Measurements from ENCODE around the gene CNTN5.
"Not testable (repeated sequence)": the region's sequence is repeated elsewhere in the genome, so short reads cannot be mapped to it uniquely, and the experiment has no call there.

The CNTN5 gene

GRCh38 chr11:99812516-99812915 is 791.8 kb downstream of the CNTN5 start:
- no peak for DNase-seq

DNA sequence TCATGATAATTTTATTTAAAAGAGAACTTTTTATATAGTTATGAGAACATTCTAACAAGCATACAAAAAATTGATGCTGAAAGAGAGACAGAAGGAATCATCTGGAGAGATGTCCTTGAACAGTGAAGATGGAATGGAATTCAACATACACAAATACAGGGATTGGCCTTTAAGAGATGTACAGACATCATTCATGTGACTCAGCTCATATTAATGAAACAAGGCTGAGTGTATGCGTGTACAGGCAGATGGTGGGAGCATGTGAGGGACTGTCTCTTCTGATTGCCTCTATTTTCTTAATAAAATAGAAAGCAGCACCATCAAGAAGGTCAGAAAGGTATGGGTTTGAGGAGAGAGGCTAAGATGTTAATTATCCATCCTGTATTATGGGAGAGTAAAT is 793.3 kb downstream of the CNTN5 start:
- DNase-seq, result no peak

DNA sequence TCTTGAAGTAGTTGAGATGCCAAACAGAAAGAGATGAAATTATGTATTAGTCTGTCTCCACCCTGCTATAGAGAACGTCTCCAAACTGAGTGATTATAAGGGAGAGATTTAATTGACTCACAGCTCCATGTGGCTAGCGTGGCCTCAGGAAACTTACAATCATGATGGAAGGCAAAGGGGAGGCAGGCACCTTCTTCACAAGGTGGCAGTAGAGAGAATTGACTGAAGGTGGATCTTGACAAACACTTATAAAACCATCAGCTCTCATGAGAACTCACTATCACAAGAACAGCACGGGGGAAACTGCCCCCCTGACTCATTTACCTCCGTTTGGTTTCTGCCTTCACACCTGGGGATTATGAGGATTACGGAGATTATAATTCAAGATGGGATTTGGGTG is 794.0 kb downstream of the CNTN5 start:
- DNase-seq, result no peak

GRCh38 chr11:99818991-99819390 is 798.2 kb downstream of the CNTN5 start:
- DNase-seq, result no peak

DNA sequence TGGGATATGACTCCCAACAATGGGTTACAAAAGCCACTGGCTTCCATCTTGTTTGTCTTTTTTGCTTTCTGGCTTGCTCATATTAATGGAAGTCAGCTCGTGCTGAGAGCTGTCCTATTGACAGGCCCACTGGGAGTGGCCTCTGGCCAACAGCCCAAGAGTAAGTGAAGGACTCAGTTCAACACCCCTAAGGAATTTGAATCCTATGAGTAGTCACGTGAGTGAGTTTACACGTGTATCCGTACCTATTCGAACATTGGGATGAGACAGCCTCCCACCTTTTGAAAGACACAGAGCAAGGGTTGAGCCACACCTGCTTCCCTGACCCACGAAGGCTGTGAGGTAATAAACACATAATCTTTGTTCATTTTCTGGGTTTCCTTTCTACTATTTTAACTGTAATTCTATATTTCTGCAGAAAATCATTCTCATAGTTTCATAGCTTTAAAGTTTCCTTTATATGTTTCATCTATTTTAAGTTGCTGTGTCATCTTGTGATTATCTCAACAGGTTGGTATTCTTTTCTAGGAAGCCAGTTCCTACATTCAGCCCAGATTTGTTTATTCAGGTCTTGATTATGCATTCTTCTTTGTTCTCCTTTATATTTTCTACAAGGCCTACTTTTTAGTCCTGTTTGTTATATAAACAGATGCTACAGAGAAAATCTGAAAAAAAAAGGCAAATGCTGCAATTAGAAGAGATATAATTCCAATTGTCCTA is 802.3 kb downstream of the CNTN5 start:
- no peak for DNase-seq

GRCh38 chr11:99836739-99837138 is 816.0 kb downstream of the CNTN5 start:
- DNase-seq, result not testable (repeated sequence)

DNA sequence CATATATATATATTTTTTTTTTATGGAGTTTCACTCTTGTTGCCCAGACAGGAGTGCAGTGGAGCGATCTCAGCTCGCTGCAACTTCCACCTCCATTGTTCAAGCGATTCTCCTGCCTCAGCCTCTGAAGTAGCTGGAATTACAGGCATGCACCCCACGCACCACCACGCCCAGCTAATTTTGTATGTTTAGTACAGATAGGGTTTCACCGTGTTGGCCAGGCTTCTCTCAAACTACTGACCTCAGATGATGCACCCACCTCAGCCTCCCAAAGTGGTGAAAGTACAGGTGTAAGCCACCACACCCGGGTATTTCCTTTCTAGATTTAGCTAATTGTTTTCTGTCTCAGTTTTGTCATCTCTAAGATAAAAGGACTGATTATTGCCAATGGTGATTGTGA is 821.1 kb downstream of the CNTN5 start:
- no peak for DNase-seq

DNA sequence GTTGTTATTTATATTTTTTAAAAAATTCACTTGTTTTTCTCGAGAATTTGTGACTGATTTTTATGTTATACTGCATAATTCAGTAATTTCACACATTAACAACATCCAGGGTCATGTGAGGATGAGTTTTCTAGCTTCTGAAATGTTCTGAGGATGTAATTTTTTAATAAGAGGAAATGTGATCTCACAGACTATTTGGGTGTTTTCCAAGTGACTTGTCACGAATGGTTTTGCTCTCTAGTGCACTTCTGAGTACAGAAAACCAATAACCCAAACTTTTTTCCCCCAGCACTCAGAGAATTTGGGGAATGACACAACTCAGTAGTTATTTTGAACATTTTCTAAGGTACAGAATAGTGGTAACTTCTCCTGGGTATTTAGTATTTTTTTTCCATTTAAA is 845.2 kb downstream of the CNTN5 start:
- no peak for DNase-seq

GRCh38 chr11:99881610-99882009 is 860.9 kb downstream of the CNTN5 start:
- no peak for DNase-seq

DNA sequence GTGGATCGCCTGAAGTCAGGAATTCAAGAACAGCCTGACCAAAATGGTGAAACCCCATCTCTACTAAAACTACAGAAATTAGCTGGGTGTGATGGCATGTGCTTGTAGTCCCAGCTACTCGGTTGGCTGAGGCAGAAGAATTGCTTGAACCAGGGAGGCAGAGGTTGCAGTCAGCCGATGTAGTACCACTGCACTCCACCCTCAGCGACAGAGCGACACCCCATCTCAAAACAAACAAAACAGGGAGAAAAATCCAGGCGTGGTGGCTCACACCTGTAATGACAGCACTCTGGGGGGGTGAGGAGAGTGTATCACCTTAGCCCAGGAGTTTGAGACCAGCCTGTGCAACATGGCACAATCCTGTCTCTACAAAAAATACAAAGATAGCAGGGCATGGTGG is 864.0 kb downstream of the CNTN5 start:
- no peak for DNase-seq

DNA sequence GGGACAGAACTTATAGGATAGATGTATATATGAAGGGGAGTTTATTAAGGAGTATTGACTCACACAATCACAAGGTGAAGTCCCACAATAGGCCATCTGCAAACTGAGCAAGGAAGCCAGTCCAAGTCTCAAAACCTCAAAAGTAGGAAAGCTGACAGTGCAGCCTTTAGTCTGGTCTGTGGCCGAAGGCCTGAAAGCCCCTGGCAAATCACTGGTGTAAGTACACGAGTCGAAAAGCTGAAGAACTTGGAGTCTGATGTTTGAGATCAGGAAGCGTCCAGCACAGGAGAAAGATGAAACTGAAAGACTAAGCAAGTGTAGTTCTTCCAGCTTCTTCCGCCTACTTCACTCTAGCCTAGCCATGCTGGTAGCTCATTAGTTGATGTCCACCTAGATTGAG is 866.7 kb downstream of the CNTN5 start:
- no peak for DNase-seq

GRCh38 chr11:99893811-99894210 is 873.1 kb downstream of the CNTN5 start:
- peak; percentile 71 for DNase-seq

DNA sequence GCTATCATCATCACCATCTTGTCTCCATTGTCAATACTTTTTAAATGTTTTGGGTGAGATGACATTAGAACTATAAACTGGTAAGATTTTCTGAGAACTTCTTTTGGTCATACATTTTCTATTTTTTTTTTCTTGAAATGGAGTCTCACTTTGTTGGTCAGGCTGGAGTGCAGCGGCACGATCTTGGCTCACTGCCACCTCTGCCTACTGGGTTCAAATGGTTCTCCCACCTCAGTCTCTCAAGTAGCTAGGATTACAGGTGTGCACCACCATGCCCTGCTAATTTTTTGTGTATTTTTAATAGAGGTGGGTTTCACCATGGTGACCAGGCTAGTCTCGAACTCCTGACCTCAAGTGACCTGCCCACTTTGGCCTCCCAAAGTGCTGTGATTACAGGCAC is 880.4 kb downstream of the CNTN5 start:
- DNase-seq, result no peak

DNA sequence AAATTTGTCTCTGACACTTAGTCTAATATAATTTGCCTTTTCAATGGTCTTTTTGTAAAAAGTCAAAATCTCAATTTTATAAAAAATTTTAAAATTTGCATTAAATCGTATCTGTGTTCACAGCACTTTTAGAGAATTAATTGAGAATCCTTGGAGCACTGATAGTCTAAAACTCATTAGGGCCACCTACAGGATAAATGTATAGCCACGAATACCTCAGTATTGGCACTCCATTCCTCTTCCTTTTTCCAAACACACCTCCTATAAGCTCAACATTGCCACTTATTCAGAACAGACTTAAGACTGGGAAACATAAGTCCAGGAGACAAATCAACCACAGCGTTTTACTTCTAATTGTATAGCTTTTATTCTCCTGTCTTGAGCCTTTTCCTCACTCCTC is 890.4 kb downstream of the CNTN5 start:
- DNase-seq, result no peak

GRCh38 chr11:99916078-99916477 is 895.3 kb downstream of the CNTN5 start:
- DNase-seq, result no peak

- DNase-seq, result no peak
These were observed 898.0 kb downstream of the CNTN5 start for GRCh38 chr11:99918761-99919160.

GRCh38 chr11:99920956-99921355 is 900.2 kb downstream of the CNTN5 start:
- no peak for DNase-seq

GRCh38 chr11:99925968-99926367 is 905.2 kb downstream of the CNTN5 start:
- DNase-seq, result no peak

DNA sequence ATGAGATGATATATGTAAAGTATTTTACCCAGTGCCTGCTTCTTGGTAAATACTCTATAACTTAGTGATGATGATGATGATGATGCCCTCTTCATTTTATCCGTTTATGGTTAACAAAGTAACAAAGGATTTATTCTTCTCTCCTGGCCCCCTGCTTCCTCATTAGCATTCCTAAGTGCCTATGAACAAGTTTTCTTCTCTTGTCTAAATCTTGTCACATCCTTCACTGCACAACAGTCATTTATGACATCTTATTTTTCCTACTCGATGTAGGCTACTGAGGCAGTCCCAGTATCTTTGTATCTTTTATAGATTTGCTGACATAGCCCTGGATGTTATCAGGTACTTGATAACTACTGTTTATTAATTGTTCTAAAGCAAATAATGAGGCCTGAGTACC is 911.9 kb downstream of the CNTN5 start:
- no peak for DNase-seq

DNA sequence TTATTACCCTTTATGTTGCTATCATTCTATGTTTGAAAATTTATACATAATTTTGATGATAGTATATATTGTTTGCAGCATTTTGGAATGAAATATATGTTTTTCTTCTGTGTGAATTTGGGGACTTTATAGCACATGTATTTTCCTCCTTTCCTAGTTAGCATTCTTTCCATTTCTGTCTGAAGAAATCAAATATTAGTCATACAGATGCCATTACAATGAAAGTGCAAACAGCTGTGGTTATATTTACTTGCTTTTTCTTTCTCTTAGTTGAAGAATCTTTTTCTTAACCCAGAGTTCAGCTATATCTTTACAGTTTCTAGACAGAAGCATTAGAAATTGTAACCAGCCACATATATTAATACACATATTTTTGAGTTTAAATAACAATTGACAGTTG is 913.3 kb downstream of the CNTN5 start:
- DNase-seq, result no peak

- no peak for DNase-seq
These were observed 916.6 kb downstream of the CNTN5 start for GRCh38 chr11:99937330-99937729.

GRCh38 chr11:99952816-99953215 is 932.1 kb downstream of the CNTN5 start:
- DNase-seq, result no peak

- DNase-seq, result no peak
These were observed 939.8 kb downstream of the CNTN5 start for GRCh38 chr11:99960536-99960935.

DNA sequence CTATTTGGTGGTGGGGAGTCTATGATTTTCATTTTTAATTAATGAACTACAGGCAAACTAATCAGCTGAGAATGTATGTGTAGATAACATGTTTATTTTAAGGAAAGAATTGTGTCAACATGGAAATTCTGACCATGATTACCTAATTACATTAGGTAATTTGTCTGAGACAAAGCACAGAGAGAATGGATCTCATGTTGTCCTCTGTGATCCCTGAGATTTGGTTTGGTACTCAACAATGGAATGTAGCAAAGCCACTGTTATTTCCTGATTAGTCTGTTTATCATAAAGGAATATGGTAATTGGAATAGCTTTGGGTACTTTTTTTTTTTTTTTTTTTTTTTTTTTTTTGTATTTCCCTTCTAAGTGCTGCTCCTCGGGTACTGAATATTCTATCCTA is 947.6 kb downstream of the CNTN5 start:
- DNase-seq, result no peak

DNA sequence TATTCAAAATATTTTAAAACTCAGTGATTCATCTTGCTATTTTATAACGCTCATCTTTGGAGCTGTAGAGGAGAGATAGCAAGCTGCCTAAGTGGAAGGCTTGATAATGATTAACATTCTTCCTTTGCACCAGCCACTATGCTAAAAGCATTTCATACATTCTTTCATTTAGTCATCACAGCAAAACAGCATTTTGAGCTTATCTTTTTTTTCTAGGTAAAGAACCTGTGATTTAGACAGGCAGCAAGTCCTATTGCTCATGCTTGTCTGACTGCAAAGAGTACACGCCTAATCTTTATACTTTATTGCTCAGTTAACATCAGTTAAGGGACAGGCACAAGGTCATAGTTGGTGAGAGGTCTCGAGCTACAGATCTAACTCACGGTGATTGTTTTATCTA is 953.2 kb downstream of the CNTN5 start:
- DNase-seq, result no peak

- no peak for DNase-seq
These were observed 958.3 kb downstream of the CNTN5 start for GRCh38 chr11:99979042-99979441.
